IMR-90 (cell line): Measurements from ENCODE around the gene MEST. TPM values are rescaled to one million over a fixed set of nuclear protein-coding genes. Genes with fewer than 3 reads are reported as not detected.
A peak's percentile ranks its signal among the peaks of the same experiment; 100 is the strongest.

Source experiments
- ATAC-seq: fragments of 200-7000 bp; cut with Tn5 transposase; 2 replicates; pipeline ENCODE4 v1.9.1; 2020; ENCODE audit warnings: low read depth, mild to moderate bottlenecking, moderate library complexity
- BruUV-seq: library from RNA; stranded (reverse); fragments of 400-500 nt; replicated peaks from 2 replicates; lab custom pipeline; 2021; lab: Mats Ljungman, UMichigan
- CTCF ChIA-PET: fragments of 300-600 bp; formaldehyde crosslinking; extraction: SDS; loops from one replicate; lab custom pipeline; 2021; ENCODE audit warnings: antibody characterized with exemption; lab: Yijun Ruan, JAX
- POLR2A ChIA-PET: fragments of 300-600 bp; sonication (Branson Sonifier 250); formaldehyde crosslinking; loops from one replicate; lab custom pipeline; 2022; ENCODE audit warnings: antibody characterized with exemption; ENCODE audit not compliant: unreplicated experiment; lab: Charles Lee
- DNase-seq: peaks from one replicate; pipeline ENCODE4 v3.0.0; 2013
- H2AFZ ChIP-seq: replicated peaks from 2 replicates; pipeline ENCODE3; 2013; ENCODE audit warnings: low read length, mild to moderate bottlenecking; ENCODE audit not compliant: poor library complexity
- H2AK5ac ChIP-seq: 2 replicates; pipeline ENCODE4 v1.6.1; 2013; ENCODE audit warnings: low read depth, low read length, inconsistent platforms
- H2AK9ac ChIP-seq: replicated peaks from 2 replicates; pipeline ENCODE3; 2013; ENCODE audit warnings: mild to moderate bottlenecking, low read depth, low read length, moderate library complexity; ENCODE audit not compliant: poor library complexity
- H2BK120ac ChIP-seq: 2 replicates; pipeline ENCODE4 v1.6.1; 2013; ENCODE audit warnings: low read depth, low read length, inconsistent platforms
- H2BK15ac ChIP-seq: 3 replicates; pipeline ENCODE4 v1.6.1; 2013; ENCODE audit warnings: low read depth, low read length, inconsistent platforms
- H2BK20ac ChIP-seq: 2 replicates; pipeline ENCODE4 v1.6.1; 2013; ENCODE audit warnings: low read depth, mild to moderate bottlenecking, inconsistent platforms, low read length, moderate library complexity
- H2BK5ac ChIP-seq: 2 replicates; pipeline ENCODE4 v1.6.1; 2013; ENCODE audit warnings: mild to moderate bottlenecking, low read depth, low read length, inconsistent platforms; ENCODE audit not compliant: poor library complexity, severe bottlenecking
- H3K14ac ChIP-seq: replicated peaks from 2 replicates; pipeline ENCODE4 v1.6.1; 2013; ENCODE audit warnings: low read depth, low read length, inconsistent platforms
- H3K18ac ChIP-seq: 2 replicates; pipeline ENCODE4 v1.6.1; 2013; ENCODE audit warnings: low read depth, low read length, control low read depth
- H3K23ac ChIP-seq: 2 replicates; pipeline ENCODE4 v1.6.1; 2013; ENCODE audit warnings: low read depth, low read length, inconsistent platforms
- H3K27ac ChIP-seq: 2 replicates; pipeline ENCODE4 v1.5.1; 2013; ENCODE audit warnings: mild to moderate bottlenecking, control low read depth, low read length; ENCODE audit not compliant: insufficient read depth
- H3K27me3 ChIP-seq: 2 replicates; pipeline ENCODE4 v1.6.1; 2013; ENCODE audit warnings: low read length; ENCODE audit not compliant: control insufficient read depth, insufficient read depth
- H3K36me3 ChIP-seq: 2 replicates; pipeline ENCODE4 v1.6.1; 2013; ENCODE audit warnings: low read length, mixed read lengths; ENCODE audit not compliant: control insufficient read depth, insufficient read depth
- H3K4ac ChIP-seq: 2 replicates; pipeline ENCODE4 v1.6.1; 2013; ENCODE audit warnings: low read depth, low read length, inconsistent platforms
- H3K4me1 ChIP-seq: 2 replicates; pipeline ENCODE4 v1.6.1; 2013; ENCODE audit warnings: low read length, mixed read lengths; ENCODE audit not compliant: control insufficient read depth, insufficient read depth
- H3K4me2 ChIP-seq: 2 replicates; pipeline ENCODE4 v1.6.1; 2013; ENCODE audit warnings: low read depth, mild to moderate bottlenecking, control low read depth, low read length, moderate library complexity
- H3K4me3 ChIP-seq: 2 replicates; pipeline ENCODE4 v1.5.1; 2013; ENCODE audit warnings: low read depth, mild to moderate bottlenecking, control low read depth, low read length, moderate library complexity; ENCODE audit not compliant: insufficient read depth
- H3K56ac ChIP-seq: 2 replicates; pipeline ENCODE4 v1.6.1; 2013; ENCODE audit warnings: low read length, inconsistent platforms; ENCODE audit not compliant: insufficient read depth; ENCODE audit errors: extremely low read depth
- H3K79me1 ChIP-seq, 2 experiments: 2 replicates each; pipeline ENCODE4 v1.6.1; 2013; ENCODE audit warnings: low read length in 2 of 2, inconsistent platforms in 1 of 2, low read depth in 1 of 2
- H3K9ac ChIP-seq: 2 replicates; pipeline ENCODE4 v1.6.1; 2013; ENCODE audit warnings: low read depth, low read length, control low read depth
- H3K9me1 ChIP-seq: 2 replicates; pipeline ENCODE4 v1.6.1; 2013; ENCODE audit warnings: low read length, inconsistent platforms; ENCODE audit not compliant: insufficient read depth
- H3K9me3 ChIP-seq: 2 replicates; pipeline ENCODE4 v1.6.1; 2013; ENCODE audit warnings: low read length; ENCODE audit not compliant: control insufficient read depth, insufficient read depth
- H4K20me1 ChIP-seq: 2 replicates; pipeline ENCODE4 v1.6.1; 2013; ENCODE audit warnings: low read length, inconsistent platforms; ENCODE audit not compliant: insufficient read depth
- H4K5ac ChIP-seq: 2 replicates; pipeline ENCODE4 v1.6.1; 2013; ENCODE audit warnings: mild to moderate bottlenecking, low read depth, low read length, control low read depth
- H4K8ac ChIP-seq, 2 experiments: 2 replicates each; pipeline ENCODE4 v1.6.1; 2013; ENCODE audit warnings: low read depth in 2 of 2, low read length in 2 of 2, control low read depth in 1 of 2, inconsistent platforms in 1 of 2
- H4K91ac ChIP-seq: 2 replicates; pipeline ENCODE4 v1.6.1; 2013; ENCODE audit warnings: low read depth, low read length, inconsistent platforms; ENCODE audit not compliant: insufficient read depth
- CEBPB ChIP-seq: IDR thresholded peaks from 2 replicates; pipeline ENCODE4 v1.6.1; 2012; ENCODE audit warnings: low read depth, low read length, improper control_type of control experiment
- CHD1 ChIP-seq: IDR thresholded peaks from 2 replicates; pipeline ENCODE4 v1.6.1; 2012; ENCODE audit warnings: low read depth, low read length, improper control_type of control experiment
- FOS ChIP-seq: fragments of 150-350 bp; IDR thresholded peaks from 2 replicates; pipeline ENCODE4 v1.6.1; 2016; ENCODE audit warnings: low read depth, low read length
- MAZ ChIP-seq: IDR thresholded peaks from 2 replicates; pipeline ENCODE4 v1.6.1; 2012; ENCODE audit warnings: low read depth, mild to moderate bottlenecking, low read length, improper control_type of control experiment, moderate library complexity, borderline replicate concordance
- MXI1 ChIP-seq: IDR thresholded peaks from 2 replicates; pipeline ENCODE4 v1.6.1; 2012; ENCODE audit warnings: low read depth, mild to moderate bottlenecking, low read length, moderate library complexity, borderline replicate concordance
- POLR2A ChIP-seq: IDR thresholded peaks from 2 replicates; pipeline ENCODE4 v1.6.1; 2012; ENCODE audit warnings: mild to moderate bottlenecking, low read depth, low read length
- RAD21 ChIP-seq: IDR thresholded peaks from 2 replicates; pipeline ENCODE4 v1.6.1; 2012; ENCODE audit warnings: low read length, improper control_type of control experiment
- RCOR1 ChIP-seq: IDR thresholded peaks from 2 replicates; pipeline ENCODE4 v1.6.1; 2012; ENCODE audit warnings: mild to moderate bottlenecking, low read length, improper control_type of control experiment; ENCODE audit not compliant: insufficient replicate concordance
- RFX5 ChIP-seq: IDR thresholded peaks from 2 replicates; pipeline ENCODE4 v1.8.0; 2012; ENCODE audit warnings: low read depth, mild to moderate bottlenecking, low read length, moderate library complexity
- SMC3 ChIP-seq: fragments of 150-350 bp; IDR thresholded peaks from 2 replicates; pipeline ENCODE4 v1.6.1; 2016; ENCODE audit warnings: low read depth, mild to moderate bottlenecking, antibody characterized with exemption, low read length, moderate library complexity
- WGBS, 2 experiments: methylation state at CpG; one replicate each; pipeline versions ENCODE4 v1.1.5 to v1.1.7; 2013; ENCODE audit warnings: missing lambda C conversion rate in 2 of 2; ENCODE audit not compliant: insufficient read length in 1 of 2; ENCODE audit errors: extremely low coverage in 2 of 2; 5-methylcytosine and 5-hydroxymethylcytosine counted together
- dilution Hi-C: fragments of 300-500 bp; cut with HindIII; formaldehyde crosslinking; loops from one replicate; pipeline ENCODE4 v1.14.3; 2018; ENCODE audit warnings: low sequenced_read_pairs; ENCODE audit not compliant: unreplicated experiment
- in situ Hi-C: fragments of 300-500 bp; cut with MboI; formaldehyde crosslinking; loops from 3 replicates; pipeline ENCODE4 v1.14.3; 2019; ENCODE audit warnings: low sequenced_read_pairs, inconsistent platforms, mixed read lengths
- intact Hi-C: fragments of 100-400 bp; cut with micrococcal nuclease; formaldehyde crosslinking; loops from 2 replicates; pipeline ENCODE4 v1.10.0; 2022
- polyA plus RNA-seq, 3 experiments: library from polyadenylated mRNA; depleted of rRNA; stranded (reverse); fragments of >200 nt; gene quantifications; 2 replicates each; pipeline ENCODE4 v1.2.3, GENCODE V29; 2012; ENCODE audit warnings: low replicate concordance in 1 of 3
- total RNA-seq: library from RNA; depleted of rRNA; stranded (reverse); fragments of >200 nt; gene quantifications from 2 replicates; pipeline ENCODE4 v1.2.3, GENCODE V29; 2012
- TF ChIP-seq, protein P1 (sequence below): conservative IDR thresholded peaks from 2 replicates; pipeline ENCODE4 v1.5.1; 2012; ENCODE audit warnings: mild to moderate bottlenecking, low read depth, low read length, improper control_type of control experiment
- TF ChIP-seq, protein P2 (sequence below): fragments of 150-350 bp; IDR thresholded peaks from 2 replicates; pipeline ENCODE4 v1.6.1; 2017; ENCODE audit warnings: mild to moderate bottlenecking, antibody characterized with exemption, low read length, low read depth
- TF ChIP-seq, protein P3 (sequence below): fragments of 150-350 bp; IDR thresholded peaks from 2 replicates; pipeline ENCODE4 v1.6.1; 2016; ENCODE audit warnings: low read depth, mild to moderate bottlenecking, low read length, moderate library complexity, borderline replicate concordance

The MEST gene
- total and polyA plus RNA-seq, 2 of the 4 experiments (the other 2 are of a cell fraction): 219 to 317 TPM

DNA sequence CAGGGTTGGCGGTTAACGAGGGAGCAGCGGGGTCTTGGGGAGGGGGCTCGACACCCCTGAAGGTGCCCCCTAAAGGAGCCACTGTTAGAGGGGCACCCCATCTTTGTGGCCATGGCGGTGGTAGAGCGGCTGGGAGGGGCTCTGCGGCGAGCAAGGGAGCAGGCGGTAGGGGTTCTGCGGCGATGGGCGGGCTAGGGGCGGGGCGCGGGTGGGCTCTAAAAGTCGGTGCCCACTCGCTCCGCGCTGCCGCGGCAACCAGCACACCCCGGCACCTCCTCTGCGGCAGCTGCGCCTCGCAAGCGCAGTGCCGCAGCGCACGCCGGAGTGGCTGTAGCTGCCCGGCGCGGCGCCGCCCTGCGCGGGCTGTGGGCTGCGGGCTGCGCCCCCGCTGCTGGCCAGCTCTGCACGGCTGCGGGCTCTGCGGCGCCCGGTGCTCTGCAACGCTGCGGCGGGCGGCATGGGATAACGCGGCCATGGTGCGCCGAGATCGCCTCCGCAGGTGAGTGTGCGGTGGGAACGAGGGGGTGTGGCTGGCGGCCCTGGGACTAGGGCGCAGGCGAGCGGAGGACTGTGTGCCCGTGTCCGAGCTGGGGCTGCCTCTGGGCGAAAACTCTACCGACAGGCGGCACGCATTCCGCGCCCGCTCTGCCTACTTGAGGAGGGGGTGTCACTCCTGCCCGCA is at the start of gene MEST (continued):
- 0 out of 2 replicates have a peak, but pooled peaks have one; percentile 22 for TF ChIP-seq POLR2A
- no peak for TF ChIP-seq RAD21
- TF ChIP-seq RFX5: no peak
- no peak for TF ChIP-seq CHD1

DNA sequence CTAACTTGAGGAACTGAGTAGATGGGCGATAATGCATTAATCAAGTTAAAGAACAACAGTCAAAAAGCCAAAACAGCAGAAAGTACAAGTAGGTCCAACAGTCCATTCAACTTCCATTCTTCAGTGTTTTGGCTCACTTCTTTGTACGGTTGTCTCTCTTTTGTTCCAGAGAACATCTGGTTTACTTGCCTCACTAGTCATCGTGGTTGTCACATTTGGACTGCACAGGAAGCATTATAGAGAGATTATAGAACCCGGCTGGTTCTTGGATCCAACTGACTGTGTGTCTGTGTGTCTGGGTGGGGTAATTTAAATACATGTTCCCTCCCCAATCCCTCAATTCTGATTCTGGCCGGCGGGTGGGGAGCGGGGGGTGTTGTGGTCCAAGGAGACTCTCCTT is 49.3 kb upstream of the MEST start:
- in situ Hi-C loops (no loop called here), intact Hi-C loops (loop anchor here (5.0 kb wide), 3 partner anchors 45 to 200 kb away; no protein-coding TSS in a partner anchor), dilution Hi-C loops (no loop called here)
- Histone ChIP-seq H3K4ac (no peak overlapping the region), H3K79me1 (peaks cover 9 to 33% of the 10 kb centered on the region in 2 experiments), H4K8ac (no peak overlapping the region), H3K4me2 (no peak overlapping the region), H3K9ac (no peak overlapping the region), H4K20me1 (no peaks in the 10 kb centered on the region), H2BK15ac (no peak overlapping the region), H2AK9ac (no peak overlapping the region), H3K4me3 (no peak overlapping the region), H3K9me1 (peaks cover 4% of the 10 kb centered on the region; the same call in 1 of the 2 replicates), H2BK5ac (no peak overlapping the region), H2BK120ac (no peak overlapping the region), H3K14ac (no peak overlapping the region), H4K5ac (no peak overlapping the region), H4K91ac (no peak overlapping the region), H3K4me1 (peaks cover 6% of the 10 kb centered on the region), H3K9me3 (peaks cover 3% of the 10 kb centered on the region; the same call in 1 of the 2 replicates), H2BK20ac (no peak overlapping the region), H3K18ac (no peak overlapping the region), H3K23ac (no peak overlapping the region), H3K27ac (no peak overlapping the region), H2AK5ac (no peak overlapping the region), H3K56ac (no peak overlapping the region), H3K27me3 (no peaks in the 10 kb centered on the region), H2AFZ (no peak overlapping the region), H3K36me3 (no peaks in the 10 kb centered on the region)
- ATAC-seq (no peak), DNase-seq (no peak)
- TF ChIP-seq MAZ (no peak), SMC3 (no peak), CEBPB (no peak), RCOR1 (no peak), FOS (no peak), MXI1 (no peak)
- TF ChIP-seq, protein P1, sequence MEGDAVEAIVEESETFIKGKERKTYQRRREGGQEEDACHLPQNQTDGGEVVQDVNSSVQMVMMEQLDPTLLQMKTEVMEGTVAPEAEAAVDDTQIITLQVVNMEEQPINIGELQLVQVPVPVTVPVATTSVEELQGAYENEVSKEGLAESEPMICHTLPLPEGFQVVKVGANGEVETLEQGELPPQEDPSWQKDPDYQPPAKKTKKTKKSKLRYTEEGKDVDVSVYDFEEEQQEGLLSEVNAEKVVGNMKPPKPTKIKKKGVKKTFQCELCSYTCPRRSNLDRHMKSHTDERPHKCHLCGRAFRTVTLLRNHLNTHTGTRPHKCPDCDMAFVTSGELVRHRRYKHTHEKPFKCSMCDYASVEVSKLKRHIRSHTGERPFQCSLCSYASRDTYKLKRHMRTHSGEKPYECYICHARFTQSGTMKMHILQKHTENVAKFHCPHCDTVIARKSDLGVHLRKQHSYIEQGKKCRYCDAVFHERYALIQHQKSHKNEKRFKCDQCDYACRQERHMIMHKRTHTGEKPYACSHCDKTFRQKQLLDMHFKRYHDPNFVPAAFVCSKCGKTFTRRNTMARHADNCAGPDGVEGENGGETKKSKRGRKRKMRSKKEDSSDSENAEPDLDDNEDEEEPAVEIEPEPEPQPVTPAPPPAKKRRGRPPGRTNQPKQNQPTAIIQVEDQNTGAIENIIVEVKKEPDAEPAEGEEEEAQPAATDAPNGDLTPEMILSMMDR: no peak
- TF ChIP-seq, protein P2, sequence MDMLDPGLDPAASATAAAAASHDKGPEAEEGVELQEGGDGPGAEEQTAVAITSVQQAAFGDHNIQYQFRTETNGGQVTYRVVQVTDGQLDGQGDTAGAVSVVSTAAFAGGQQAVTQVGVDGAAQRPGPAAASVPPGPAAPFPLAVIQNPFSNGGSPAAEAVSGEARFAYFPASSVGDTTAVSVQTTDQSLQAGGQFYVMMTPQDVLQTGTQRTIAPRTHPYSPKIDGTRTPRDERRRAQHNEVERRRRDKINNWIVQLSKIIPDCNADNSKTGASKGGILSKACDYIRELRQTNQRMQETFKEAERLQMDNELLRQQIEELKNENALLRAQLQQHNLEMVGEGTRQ: no peak
- TF ChIP-seq, protein P3, sequence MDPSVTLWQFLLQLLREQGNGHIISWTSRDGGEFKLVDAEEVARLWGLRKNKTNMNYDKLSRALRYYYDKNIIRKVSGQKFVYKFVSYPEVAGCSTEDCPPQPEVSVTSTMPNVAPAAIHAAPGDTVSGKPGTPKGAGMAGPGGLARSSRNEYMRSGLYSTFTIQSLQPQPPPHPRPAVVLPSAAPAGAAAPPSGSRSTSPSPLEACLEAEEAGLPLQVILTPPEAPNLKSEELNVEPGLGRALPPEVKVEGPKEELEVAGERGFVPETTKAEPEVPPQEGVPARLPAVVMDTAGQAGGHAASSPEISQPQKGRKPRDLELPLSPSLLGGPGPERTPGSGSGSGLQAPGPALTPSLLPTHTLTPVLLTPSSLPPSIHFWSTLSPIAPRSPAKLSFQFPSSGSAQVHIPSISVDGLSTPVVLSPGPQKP: no peak
- POLR2A ChIA-PET: no interaction called here
- BruUV-seq: no TSS peak
- no CpG with 5 or more reads among the region's 7 CpGs for WGBS, 2 experiments
- CTCF ChIA-PET: no interaction called here
